GM19240 (cell line): ENCODE data around the gene RUNDC1.

Source experiments
- DNase-seq: peaks from one replicate; pipeline ENCODE4 v3.0.0; 2011; ENCODE audit warnings: low spot score; ENCODE audit not compliant: insufficient read length

Gene RUNDC1

DNA sequence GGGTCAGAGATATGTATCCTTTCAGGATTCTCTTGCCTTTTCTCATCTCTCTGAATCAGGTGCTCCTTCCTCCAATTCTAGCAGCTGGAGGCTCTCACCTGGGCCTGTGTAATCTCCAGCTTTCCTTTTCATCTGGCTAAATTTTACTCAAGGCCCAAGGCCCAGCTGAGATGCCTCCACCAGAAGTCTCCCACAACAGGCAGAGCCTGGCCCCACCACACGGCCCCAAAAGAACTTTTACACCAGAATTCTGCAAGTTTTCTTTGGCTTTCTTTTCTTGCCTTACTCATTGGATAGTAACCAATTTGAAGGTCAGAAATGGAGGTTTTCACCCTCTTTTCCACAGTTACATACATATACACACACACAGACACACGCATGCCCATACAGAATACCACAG is 59.3 kb downstream of the RUNDC1 start:
- no peak for DNase-seq

DNA sequence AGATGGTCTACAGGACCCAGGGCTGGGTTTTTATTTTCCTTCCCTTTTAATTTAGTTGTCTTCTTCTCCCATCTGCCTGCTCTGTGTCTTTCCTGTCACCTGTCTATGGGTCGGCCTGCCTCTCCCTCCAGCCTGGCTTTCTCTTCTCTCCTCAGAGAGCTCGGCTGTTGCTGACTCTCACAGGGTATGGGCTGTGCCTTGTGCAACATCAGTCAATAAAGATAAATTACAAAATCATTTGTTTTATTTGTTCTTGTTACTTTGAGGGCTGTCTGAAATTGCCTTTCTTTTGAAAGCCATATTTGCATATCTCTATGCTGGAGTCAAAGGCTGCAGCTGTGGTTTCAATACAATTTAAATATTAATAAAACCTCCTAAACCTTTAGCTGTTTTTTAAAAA is 60.3 kb downstream of the RUNDC1 start:
- DNase-seq, result no peak

DNA sequence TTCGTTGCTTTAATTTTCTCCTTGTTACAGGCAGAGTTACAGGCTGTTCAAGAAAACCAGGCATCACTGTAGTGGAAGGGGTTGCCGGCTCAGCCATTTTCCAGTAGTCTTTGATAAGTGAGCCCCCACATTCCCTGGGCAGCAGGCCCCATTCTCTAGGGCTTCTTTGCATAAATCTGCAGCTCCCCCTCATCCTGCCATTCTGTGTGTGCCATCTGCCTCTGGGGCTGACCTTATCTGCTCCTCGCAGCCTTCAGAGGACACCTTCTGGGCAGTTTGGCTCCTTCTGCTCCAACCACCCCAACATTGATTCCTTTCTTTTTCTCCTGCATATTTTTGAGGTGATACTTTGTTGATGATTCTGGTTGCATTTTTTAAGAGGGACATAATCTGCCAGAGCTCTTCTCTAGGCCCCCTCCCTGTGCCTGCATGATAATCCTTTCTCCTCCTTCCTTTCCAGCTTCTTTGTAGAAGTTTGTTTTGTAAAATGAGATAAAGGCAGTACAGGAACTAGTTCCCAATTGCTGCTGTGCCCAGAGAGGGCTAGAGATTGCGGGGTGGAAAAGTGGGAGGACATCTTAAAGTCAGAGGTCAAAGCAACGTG is 61.8 kb downstream of the RUNDC1 start:
- DNase-seq, result no peak
